ENCODE data around the gene OR10A5.
"Not testable (repeated sequence)": the region's sequence is repeated elsewhere in the genome, so short reads cannot be mapped to it uniquely, and the experiment has no call there.

OR10A5 gene, protein sequence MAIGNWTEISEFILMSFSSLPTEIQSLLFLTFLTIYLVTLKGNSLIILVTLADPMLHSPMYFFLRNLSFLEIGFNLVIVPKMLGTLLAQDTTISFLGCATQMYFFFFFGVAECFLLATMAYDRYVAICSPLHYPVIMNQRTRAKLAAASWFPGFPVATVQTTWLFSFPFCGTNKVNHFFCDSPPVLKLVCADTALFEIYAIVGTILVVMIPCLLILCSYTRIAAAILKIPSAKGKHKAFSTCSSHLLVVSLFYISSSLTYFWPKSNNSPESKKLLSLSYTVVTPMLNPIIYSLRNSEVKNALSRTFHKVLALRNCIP

DNA sequence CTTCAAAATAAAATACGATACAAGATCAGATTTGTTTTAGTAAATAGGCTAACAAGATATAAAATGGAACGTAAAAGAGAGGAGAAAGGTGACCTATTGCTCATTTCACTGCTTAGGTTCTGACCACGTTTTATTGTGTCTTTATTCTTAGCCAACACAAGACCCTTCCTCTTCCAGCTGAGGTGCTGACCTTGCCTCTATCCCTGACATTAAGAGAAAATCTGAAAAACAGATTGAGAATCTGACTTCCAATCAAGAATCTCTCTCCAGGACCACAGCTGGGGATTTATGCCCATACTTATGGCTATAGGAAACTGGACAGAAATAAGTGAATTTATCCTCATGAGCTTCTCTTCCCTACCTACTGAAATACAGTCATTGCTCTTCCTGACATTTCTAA is at the start of gene OR10A5:
Gene OR10A5, plus strand, starts transcription at position 301 of the 400 bp plus-strand sequence. Its CDS starts 0 bp downstream, at position 301.
- DNase-seq: no peak

DNA sequence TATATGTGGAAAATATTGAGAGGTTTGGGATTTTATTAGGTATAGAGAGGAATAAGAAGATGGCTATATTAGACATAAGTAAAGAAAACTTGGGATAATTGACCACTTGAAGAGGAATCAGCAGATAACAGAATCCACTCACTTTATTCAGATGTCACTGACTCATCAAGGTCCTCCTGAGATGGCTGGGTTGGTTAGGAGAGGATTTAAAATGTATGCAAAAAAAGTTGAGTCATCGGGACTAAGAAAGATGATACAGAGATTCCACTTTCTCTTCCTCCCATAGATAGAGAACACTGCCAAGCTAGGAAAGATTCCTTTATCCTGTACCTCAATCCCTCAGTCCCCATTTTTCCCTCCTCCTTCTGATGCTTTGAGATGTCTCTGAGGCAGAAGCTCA is 46.1 kb upstream of the OR10A5 start, which contains the start of gene OR6A2:
Gene OR6A2, minus strand, starts transcription at position 288 of the 400 bp plus-strand sequence. CDS start 3,981 bp downstream, outside the sequence.
- DNase-seq: no peak

DNA sequence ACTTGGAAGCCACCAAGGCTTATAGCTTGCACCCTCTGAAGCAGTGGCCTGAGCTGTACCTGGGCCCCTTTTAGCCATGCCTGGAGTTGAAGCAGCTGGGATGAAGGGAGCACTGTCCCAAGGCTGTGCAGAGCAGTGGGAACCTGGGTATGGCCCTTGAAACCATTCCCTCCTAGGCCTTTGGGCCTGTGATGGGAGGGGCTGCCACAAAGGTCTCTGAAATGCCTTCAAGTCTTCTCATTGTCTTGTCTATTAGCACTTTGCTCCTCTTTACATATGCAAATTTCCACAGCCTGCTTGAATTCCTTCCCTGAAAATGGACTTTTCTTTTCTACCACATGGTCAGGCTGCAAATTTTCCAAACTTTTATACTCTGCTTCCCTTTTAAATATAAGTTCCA is 44.4 kb upstream of the OR10A5 start:
- DNase-seq: not testable (repeated sequence)

DNA sequence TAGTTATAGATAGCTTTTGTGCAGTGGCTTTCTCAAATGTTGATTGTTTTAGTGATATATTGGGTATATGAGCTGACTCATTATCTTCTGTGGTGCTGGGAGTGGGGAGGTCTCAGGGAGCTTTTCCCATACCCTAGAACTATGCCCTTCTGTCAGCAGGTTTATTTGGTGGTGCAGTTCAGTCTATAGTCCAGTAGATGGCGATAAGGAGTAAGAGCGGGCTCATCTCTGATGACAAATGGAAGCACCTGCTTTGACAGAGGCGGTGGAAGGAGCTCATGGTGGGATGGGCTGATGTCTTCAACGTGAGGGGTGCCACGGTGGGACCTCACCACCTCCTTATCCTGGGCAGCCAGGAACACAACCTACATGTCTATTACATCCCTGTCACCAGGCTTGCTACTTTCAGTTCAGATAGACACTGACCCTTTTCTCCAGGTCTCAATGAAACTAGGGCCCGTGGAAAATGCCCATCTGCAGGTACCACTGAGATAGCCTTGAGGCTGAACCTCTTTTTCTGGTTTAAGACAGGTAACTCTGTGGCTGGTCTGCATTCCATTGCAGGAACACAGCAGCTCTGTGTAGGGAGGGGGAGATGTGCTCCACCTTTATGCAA is 33.0 kb upstream of the OR10A5 start:
- peak; percentile 41 to 43 for DNase-seq

DNA sequence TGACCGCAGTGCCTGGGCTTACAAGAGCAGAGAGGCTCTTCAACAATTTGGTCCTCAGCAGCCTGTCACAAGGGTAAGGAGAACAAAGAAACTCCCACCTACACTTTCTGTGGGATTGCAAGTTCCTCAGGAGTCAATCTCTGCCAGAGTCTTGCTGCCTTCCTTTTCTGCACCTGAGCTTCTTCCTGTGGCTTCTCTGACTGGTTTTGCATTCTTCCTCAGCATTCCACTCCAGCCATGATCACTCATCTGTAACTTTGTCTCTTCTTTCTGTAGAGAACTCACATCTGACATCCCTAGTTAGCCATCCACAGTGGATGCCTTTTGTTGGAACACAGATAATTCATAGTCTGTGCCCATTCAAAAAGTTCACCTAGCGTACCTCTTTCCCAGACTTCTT is 31.8 kb upstream of the OR10A5 start:
- no peak for DNase-seq

DNA sequence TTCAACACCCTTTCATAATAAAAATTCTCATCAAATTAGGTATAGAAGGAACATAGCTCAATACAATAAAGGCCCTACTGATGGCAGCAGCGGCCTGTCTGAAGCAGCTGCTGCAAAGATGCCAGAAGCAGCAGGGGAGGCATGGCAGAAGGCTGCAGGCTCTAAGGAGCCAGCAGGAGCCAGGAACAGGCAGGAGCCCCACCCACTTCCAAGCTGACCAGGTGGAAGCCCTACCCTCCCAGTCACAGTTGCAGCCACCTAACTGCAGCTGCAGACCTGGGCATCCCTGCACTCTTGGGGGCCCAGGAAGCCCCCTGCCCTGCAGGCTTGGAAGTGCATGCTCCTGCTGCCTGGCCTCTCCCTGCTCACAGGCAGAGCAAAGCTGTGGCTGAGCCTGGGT is 27.8 kb upstream of the OR10A5 start:
- DNase-seq: no peak

DNA sequence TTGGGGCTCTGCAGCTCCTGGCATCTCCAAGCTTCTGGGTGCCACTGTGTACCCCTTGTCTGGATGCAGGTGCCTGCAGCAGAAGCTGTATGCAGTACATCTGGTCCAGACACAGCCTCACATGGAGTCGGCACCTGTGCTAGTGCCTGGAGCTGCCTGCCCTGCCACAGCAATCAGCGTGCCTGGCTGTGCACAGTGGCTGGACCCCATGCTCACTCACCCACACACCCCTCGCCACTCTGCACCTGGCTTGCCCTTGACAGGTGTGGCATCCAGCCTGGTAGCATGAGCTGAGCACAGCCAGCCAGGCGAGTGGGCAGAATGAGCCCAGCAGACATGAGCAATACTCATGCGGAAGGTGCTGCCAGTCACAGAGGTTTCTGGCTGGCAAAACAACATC is 26.5 kb upstream of the OR10A5 start:
- DNase-seq: no peak

DNA sequence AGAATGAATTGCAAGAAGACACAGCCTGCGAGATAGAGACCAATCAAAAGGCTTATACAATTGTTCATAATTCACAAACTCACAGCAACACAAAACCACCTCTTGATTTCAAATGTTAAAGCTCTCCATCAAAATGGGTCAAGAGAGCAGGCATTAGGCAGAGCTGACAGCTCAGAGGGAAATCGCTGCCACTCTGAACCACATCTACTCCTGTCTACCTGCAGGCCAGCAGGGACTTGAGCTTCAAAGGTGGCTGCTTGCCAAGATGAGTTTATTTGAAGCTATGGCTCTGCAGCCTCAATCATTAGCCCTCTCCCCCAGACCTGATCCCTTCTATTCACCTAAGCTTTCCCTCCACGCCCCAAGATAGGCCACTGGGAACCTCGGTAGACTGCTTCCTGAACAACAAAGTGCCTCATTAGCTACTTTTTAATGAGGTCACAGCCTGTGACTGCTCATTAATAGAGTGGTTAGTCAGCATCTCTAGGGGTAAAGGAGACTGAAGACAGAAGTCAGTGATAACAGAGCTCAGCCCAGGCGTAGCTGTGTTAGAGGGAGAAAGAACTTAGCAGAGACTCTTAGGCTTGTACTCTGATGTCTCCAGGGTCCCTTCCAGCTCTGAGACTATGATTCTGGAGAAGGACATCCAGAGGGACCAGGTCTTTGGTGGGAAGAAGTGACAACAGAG is 21.2 kb upstream of the OR10A5 start:
- no peak for DNase-seq

DNA sequence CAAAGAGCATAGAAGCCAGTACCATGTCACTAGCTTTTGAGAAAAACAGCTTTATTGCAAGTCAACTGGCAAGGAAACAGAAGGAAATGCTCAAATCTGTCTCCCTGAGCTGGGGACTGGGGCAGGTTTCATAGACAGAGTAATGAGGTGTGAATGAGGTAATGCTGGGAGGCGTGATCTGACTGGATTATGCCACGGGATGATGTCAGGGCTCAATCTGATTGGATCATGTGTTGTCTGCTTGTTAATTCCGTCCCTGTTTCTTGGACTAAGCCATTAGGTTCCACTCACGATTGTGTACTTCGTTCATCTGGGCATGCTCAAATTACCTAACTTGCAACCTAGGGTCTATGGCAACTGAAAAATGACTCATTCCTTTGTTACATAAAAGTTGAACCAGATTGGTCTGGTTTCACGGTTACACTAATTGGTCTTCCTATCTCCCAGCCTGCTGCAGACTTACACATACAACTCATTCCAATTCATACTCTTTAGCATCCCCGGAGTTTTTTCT is 20.2 kb upstream of the OR10A5 start:
- DNase-seq: peak in 1 of 2 experiments; percentile 25

DNA sequence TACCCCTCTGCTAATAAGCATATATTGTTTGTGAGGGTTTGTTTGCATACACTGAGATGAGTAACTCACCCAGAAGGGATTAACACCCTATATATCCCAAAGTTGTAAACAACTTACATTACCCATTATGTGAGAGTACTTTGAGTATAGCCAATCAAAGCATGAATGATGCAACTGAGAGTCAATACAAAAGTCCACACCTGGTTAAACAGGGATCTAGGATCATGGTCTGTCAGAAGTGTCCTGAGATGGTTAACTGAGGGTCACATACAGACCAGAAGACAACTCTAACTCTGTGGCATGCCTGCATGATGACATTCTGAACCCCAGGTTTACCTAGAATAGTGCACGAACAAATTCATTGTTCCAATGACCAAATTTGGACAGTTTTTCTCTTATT is 17.4 kb upstream of the OR10A5 start:
- peak in 1 of 2 experiments; percentile 39 for DNase-seq

DNA sequence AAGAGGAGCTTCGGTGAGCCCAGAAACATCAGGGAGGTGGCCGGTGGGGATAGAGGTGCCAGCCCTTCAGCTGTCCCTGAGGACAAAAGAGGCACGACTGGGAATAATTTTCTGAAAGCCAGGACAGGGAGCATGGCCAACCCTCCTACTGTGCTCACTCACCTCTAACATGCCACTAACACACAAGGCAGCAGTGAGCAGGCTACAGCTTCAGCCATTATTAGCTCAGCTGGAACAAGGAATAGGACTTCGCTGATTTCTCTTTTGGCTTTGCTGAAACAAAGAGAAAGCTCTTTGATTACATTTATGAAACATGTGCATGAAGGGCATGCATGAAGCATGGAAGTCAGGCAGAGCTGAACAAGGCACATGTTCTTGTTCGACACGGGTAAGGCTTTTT is 12.1 kb upstream of the OR10A5 start:
- no peak for DNase-seq

DNA sequence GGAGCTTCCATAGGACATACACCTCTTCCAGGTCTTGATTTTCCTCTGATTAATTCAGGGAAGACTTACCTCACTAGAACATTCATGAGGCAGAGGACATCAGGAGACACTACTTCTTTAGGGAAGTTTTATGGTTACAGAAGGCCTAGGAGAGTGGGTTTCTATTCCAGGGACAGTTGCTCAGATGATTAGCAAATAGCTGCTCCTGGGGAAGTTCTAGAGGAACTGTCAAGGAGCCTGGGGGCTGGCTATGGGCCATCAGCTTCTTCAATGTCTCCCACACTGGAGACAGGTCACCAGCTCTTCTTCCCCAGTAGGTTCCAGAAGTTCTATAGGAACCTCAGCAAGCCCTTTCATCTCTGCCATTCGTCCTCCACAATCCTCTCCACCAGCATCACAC is 11.5 kb upstream of the OR10A5 start:
- DNase-seq: no peak

DNA sequence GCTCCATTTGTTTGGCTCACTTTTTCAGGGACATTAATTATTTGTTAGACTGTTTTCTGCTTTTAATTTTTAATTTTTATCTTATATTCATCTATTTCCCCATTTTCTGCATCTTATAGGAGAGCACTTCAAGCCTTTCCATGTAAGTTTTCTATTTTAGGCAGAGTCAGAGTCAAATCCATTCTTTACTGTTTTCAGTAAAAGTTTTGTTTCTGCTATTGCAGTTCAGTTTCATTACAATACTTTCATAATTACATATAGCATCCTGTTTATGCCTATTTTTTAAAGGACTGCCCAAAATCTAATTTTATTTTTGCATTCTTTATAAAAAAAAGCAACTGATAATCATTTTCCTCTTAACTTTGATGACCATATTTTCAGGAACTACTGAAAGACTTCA is 3.8 kb upstream of the OR10A5 start:
- DNase-seq: no peak

DNA sequence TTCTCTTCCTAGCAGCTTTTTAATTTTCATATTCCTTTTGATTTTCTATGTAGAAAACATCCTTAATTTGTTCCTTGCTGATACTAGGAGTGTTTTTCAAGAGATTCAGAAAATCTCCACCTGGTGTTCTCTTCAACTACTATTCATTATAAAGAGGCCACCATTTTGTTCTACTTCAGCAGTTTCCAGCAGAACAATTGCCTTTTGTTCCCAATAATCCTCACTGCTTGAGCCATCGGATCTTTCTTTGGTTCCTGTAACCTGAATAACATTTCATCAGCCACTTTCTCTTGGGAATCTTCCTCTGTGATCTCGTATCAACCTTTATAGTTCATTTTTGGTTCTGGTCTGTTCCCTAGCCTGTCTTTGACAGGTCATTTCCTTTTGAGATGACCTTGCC is 1.8 kb upstream of the OR10A5 start:
- DNase-seq: no peak

DNA sequence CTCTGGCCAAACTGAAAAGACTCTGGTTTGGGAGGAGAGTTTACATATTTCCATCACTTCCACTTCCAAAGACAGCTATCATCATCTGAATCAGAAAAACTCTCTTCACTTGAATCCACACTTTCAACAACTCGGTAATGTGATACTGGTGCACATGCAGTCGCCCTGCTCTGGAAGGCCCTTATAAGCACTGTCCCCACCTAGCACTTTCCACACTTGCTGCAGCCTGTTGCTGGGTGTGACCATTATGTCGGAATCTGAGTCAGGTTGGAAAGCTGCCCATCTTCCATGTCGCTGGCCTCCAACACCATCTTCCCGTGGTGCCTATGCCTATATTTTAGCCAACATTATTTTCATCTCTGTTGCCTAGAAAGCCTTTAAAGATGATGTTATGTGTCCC is 1.1 kb upstream of the OR10A5 start:
- DNase-seq: no peak

DNA sequence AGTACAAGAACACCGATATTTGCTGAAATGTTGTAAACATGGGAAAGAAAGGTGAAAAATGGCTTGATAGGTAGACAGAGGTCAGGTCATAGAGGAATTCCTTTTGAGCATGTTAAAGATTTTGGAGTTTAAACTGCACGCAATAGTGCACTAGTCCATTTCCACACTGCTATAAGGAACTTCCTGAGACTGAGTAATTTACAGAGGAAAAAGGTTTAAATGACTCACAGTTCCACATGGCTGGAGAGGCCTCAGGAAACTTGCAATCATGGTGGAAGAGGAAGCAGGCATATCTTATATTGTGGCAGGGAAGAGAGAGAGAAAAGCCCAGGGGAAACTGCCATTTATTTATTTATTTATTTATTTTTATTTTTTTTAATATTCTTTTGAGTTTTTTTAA is 5.0 kb downstream of the OR10A5 start:
- no peak for DNase-seq

DNA sequence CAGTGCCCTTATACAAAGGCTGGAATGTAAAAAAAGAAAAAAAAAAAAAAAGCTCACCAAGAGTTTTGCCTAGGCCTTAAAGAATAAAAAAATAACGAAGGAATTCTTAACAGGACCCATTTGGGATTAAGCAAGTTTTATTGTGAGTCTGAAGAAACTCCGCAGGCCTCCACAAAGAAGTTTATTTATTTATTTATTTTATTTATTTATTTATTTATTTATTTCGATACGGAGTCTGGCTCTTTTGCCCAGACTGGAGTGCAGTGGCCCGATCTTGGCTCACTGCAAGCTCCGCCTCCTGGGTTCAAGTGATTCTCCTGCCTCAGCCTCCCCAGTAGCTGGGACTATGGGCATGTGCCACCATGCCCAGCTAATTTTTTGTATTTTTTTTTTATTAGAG is 9.3 kb downstream of the OR10A5 start:
- DNase-seq: not testable (repeated sequence)

DNA sequence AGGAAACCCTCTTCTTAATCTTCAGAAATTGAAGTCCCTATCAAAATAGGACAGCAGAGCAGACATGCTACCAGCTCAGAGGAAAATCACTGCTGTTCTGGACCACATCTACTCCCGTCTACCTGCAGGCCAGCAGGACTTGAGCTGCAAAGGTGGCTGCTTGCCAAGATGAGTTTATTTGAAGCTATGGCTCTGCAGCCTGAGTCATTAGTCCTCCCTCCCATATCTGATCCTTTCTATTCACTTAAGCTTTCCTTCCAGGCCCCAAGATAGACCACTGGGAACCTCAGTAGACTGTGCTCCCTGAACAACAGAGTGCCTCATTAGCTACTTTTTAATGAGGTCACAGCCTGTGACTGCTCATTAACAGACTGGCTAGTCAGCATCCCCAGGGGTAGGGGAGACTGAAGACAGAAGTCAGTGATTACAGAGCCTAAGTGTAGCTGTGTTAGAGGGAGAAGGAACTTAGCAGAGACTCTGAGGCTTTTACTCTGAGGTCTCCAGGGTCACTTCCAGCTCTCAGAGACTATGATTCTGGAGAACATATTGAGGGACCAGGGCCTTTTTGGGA is 10.6 kb downstream of the OR10A5 start:
- DNase-seq: no peak

DNA sequence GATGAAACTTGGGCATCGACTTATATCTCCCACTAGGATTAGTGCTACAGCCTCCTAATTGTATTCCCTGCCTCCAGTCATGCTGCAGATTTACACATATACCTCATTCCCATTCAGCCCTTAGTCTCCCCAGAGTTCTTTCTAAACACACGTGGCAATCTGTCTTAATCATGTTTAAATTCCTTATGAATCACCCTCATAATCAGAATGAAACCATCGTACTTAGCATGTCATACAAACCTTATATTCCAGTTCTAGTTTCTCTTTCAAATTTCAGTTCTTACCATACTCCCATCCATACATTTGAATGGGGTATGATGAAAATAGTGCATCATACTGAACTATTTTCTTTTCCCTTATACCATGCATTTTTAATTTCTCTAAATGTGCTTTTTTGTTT is 11.4 kb downstream of the OR10A5 start:
- DNase-seq: no peak

DNA sequence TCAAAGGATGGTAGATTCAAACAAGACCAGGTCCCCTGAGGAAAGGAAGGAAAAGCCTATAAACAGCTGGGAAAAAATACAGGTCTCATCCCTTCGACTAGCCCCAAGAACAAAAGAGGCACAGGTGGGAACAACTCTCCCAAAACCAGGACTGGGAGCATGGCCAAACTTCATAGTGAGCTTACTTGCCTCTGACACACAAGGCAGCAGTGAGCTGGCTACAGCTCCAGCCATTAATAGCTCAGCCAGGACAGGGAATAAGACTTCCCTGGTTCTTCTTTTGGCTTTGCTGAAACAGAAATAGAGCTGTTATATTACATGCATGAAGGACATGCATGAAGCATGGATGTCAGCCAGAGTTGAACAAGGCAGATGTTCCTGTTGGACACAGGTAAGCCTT is 17.5 kb downstream of the OR10A5 start, which contains the start of gene OR10A2:
Gene OR10A2, plus strand, starts transcription at position 97 of the 400 bp plus-strand sequence. CDS start 6,698 bp downstream, outside the sequence.
- DNase-seq: no peak

DNA sequence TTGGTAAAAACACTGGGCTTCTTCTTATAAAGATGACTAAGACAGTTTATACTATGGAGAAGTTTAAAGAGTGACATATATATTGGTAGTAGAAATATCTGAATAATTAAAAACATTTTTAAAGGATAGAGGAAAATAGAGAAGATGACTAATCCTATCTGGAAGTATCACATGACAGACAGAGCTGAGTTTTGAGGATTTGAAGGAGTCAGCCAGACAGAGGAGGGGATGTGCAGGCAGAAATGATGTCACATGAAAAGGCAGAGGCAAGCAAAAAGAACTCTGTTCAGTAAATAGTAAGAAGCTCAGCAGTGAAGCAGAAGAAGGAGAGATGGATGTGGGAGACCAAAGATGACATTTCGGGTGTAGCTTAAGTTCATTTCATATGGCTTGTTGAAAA is 19.0 kb downstream of the OR10A5 start:
- DNase-seq: no peak

DNA sequence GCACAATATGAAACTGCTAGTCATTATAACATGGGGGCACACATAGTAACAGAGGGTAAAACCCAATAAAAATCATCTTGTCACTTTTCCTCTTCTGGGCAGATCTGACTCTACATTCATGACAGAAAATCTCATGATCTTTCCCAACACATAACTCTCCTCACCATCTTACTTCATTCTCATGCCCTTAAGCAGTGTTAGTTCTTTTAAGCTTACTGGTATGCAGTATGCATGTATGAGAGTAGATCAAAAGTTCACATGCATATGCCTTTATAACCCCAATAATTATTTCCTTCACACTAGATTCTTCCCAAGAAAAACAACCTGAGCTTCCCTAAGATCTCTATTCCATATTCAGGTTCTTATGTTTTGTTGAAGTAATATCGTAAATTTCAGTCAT is 25.8 kb downstream of the OR10A5 start:
- no peak for DNase-seq

DNA sequence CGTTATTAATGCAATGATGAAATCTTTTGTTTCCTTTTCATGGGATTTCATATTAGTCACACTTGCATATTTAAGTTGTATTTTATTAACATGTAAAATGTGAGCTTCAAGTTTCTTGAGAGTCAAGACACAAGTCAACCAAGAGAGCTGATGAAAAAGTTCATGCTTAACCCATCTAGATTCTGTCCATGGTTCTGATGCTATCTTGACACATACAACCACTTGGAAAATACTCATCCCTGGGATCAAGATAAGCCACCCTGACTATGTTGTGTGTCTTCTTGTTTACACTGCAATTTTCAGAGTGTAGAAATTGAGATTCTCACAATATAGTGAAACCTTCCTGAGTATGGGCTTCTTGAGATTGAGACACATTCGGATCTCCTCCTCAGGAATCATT is 30.3 kb downstream of the OR10A5 start:
- no peak for DNase-seq

Measured in NCI-H1930 (cell line).